Right lobe of liver (tissue), 6 donors: Measurements from ENCODE around the gene EPHA6. TPM values are rescaled to one million over a fixed set of nuclear protein-coding genes. Genes with fewer than 3 reads are reported as not detected.
"Not testable (repeated sequence)": the region's sequence is repeated elsewhere in the genome, so short reads cannot be mapped to it uniquely, and the experiment has no call there.

ENCODE experiments used
- ATAC-seq, 4 donors: fragments of 200-7000 bp; cut with Tn5 transposase; one replicate each; pipeline ENCODE4 v1.9.1; 2020; ENCODE audit warnings: mild to moderate bottlenecking in 4 of 4, moderate library complexity in 4 of 4
- DNase-seq, 3 donors: peaks; one replicate each; pipeline ENCODE4 v3.0.0-alpha.2; 2020
- H3K27ac ChIP-seq, 3 donors: fragments of 200-600 bp; one replicate each; pipeline ENCODE4 v1.8.0; 2022
- H3K27me3 ChIP-seq, 2 donors: fragments of 200-600 bp; one replicate each; pipeline ENCODE4 v1.8.0; 2022
- H3K36me3 ChIP-seq, 4 donors: fragments of 200-600 bp; sonication (generic) in 1 of 4; one replicate each; pipeline versions ENCODE4 v1.5.1 to v1.8.0; 2017 to 2022; ENCODE audit warnings: control low read depth in 1 of 4
- H3K4me1 ChIP-seq, 4 donors: fragments of 200-600 bp; sonication (generic) in 1 of 4; one replicate each; pipeline versions ENCODE4 v1.5.1 to v1.8.0; 2017 to 2022; ENCODE audit warnings: control low read depth in 1 of 4
- H3K4me3 ChIP-seq, 3 donors: fragments of 200-600 bp; one replicate each; pipeline ENCODE4 v1.8.0; 2022
- H3K9me3 ChIP-seq, 4 donors: fragments of 200-600 bp; sonication (generic) in 1 of 4; one replicate each; pipeline versions ENCODE4 v1.5.1 to v1.8.0; 2017 to 2022; ENCODE audit warnings: control low read depth in 1 of 4
- CTCF ChIP-seq, 4 donors: fragments of 200-600 bp in 3 of 4; fragments of 450-650 bp in 1 of 4; IDR thresholded peaks; one replicate each; pipeline versions ENCODE4 v1.5.1 to v1.8.0; 2016 to 2022; ENCODE audit warnings: antibody characterized with exemption in 4 of 4, mild to moderate bottlenecking in 2 of 4
- POLR2A ChIP-seq: fragments of 450-650 bp; IDR thresholded peaks from one replicate; pipeline ENCODE4 v1.6.1; 2017; ENCODE audit warnings: antibody characterized with exemption, mild to moderate bottlenecking
- WGBS: methylation state at CpG from one replicate; pipeline ENCODE4 v1.1.6; 2018; ENCODE audit warnings: low coverage, low lambda C conversion rate; ENCODE audit not compliant: insufficient coverage; ENCODE audit errors: missing lambda C conversion rate; 5-methylcytosine and 5-hydroxymethylcytosine counted together
- intact Hi-C, 2 donors: fragments of 100-400 bp; cut with DNase I; formaldehyde crosslinking; loops; one replicate each; pipeline versions ENCODE4 v1.11.2 to v1.14.1; 2022
- total RNA-seq, 6 experiments: library from RNA; depleted of rRNA in 2 of 6; stranded (reverse); fragments of >200 nt in 2 of 6; fragmentation: NEBNext Ultra II Directional in 3 of 6; extraction: Animal tissue kit (Norgen Biotek cat#: 25700) in 3 of 6; gene quantifications; one replicate each; pipeline versions ENCODE4 v1.1.0 to v1.2.4, GENCODE V29; 2016 to 2023
- donor health status: DM: no; HTN: yes; CAD: no.
- donor health status: DM: no; HTN: no; CAD: no.
- donor health status: DM: no; HTN: no; CAD: no.
- donor health status: DM: no; HTN: yes; CAD: no.
- donor health status: DM: no; HTN: yes; CAD: no.

EPHA6 gene
- total RNA-seq, 6 experiments from 2014 or later: not detected

GRCh38 chr3:97265237-97266005 is 451.0 kb downstream of the EPHA6 start:
- DNase-seq (no peak), ATAC-seq (peak in 1 of 4 donors; percentile 30)
- Histone ChIP-seq H3K27ac (no peak overlapping the region), H3K4me1 (no peaks in the 10 kb centered on the region), H3K4me3 (no peak overlapping the region), H3K27me3 (no peaks in the 10 kb centered on the region), H3K36me3 (no peaks in the 10 kb centered on the region), H3K9me3 (no peaks in the 10 kb centered on the region)
- intact Hi-C loops: no loop called here
- TF ChIP-seq POLR2A (no peak), CTCF (IDR thresholded peaks at IDR 0.05) (no peak)
- 0% methylated on average over 1 of the region's 19 CpGs for WGBS

GRCh38 chr3:97269202-97269601 is 454.8 kb downstream of the EPHA6 start:
- Histone ChIP-seq H3K27me3 (no peaks in the 10 kb centered on the region), H3K9me3 (no peaks in the 10 kb centered on the region), H3K27ac (no peak overlapping the region), H3K4me3 (no peak overlapping the region), H3K4me1 (no peaks in the 10 kb centered on the region), H3K36me3 (no peaks in the 10 kb centered on the region)
- ATAC-seq: no peak
- 12% methylated on average over 2 of the region's 2 CpGs for WGBS
- intact Hi-C loops: no loop called here
- no peak for DNase-seq
- TF ChIP-seq POLR2A: no peak
- no peak for TF ChIP-seq CTCF (IDR thresholded peaks at IDR 0.05)

- intact Hi-C loops, ATAC-seq, H3K4me3 ChIP-seq, H3K4me1 ChIP-seq, H3K36me3 ChIP-seq, DNase-seq, H3K27ac ChIP-seq, H3K9me3 ChIP-seq, H3K27me3 ChIP-seq: not testable (repeated sequence)
- WGBS: 53% methylated on average over 14 of the region's 15 CpGs
Observed at GRCh38 chr3:97276879-97277550, 462.6 kb downstream of the EPHA6 start.

- ATAC-seq: no peak
- Histone ChIP-seq H3K9me3 (no peaks in the 10 kb centered on the region), H3K4me1 (no peaks in the 10 kb centered on the region), H3K27me3 (no peaks in the 10 kb centered on the region), H3K36me3 (no peaks in the 10 kb centered on the region), H3K4me3 (no peak overlapping the region), H3K27ac (no peak overlapping the region)
- no peak for DNase-seq
- TF ChIP-seq CTCF (IDR thresholded peaks at IDR 0.05): no peak
- TF ChIP-seq POLR2A: no peak
- intact Hi-C loops: no loop called here
- 82% methylated on average over 4 of the region's 4 CpGs for WGBS
Observed at GRCh38 chr3:97277708-97278107, 463.3 kb downstream of the EPHA6 start.

- no peaks in the 10 kb centered on the region for H3K9me3 ChIP-seq
- DNase-seq: no peak
- no peaks in the 10 kb centered on the region for H3K4me1 ChIP-seq
- TF ChIP-seq POLR2A: no peak
- TF ChIP-seq CTCF (IDR thresholded peaks at IDR 0.05): no peak
- no peaks in the 10 kb centered on the region for H3K27me3 ChIP-seq
- no peak for ATAC-seq
- no peak overlapping the region for H3K27ac ChIP-seq
- no peaks in the 10 kb centered on the region for H3K36me3 ChIP-seq
- H3K4me3 ChIP-seq: no peak overlapping the region
- intact Hi-C loops: no loop called here
- WGBS: 70% methylated on average over 1 of the region's 1 CpG
Observed at GRCh38 chr3:97278506-97278905, 464.1 kb downstream of the EPHA6 start.
